Breast epithelium (tissue), 4 donors: Measurements from ENCODE around the gene RPL4. TPM values are rescaled to one million over a fixed set of nuclear protein-coding genes. Genes with fewer than 3 reads are reported as not detected.

ENCODE experiments used
- DNase-seq, 2 donors: peaks; one replicate each; pipeline ENCODE4 v3.0.0-alpha.2; 2019; ENCODE audit warnings: low spot score in 2 of 2
- H3K27ac ChIP-seq, 2 donors: fragments of 200-600 bp; sonication (generic) in 1 of 2; one replicate each; pipeline ENCODE4 v1.5.1; 2016 to 2019; ENCODE audit warnings: mild to moderate bottlenecking in 1 of 2
- H3K27me3 ChIP-seq, 2 donors: fragments of 200-600 bp; sonication (generic) in 1 of 2; one replicate each; pipeline versions ENCODE4 v1.5.1 to v1.6.0; 2017 to 2019; ENCODE audit warnings: control low read depth in 1 of 2, mild to moderate bottlenecking in 1 of 2
- H3K36me3 ChIP-seq: fragments of 200-600 bp; one replicate; pipeline ENCODE4 v1.5.1; 2019
- H3K4me1 ChIP-seq, 2 donors: fragments of 200-600 bp; sonication (generic); one replicate each; pipeline ENCODE4 v1.5.1; 2016 to 2019; ENCODE audit warnings: control low read depth in 1 of 2
- H3K4me3 ChIP-seq, 3 donors: fragments of 200-600 bp; sonication (generic); 1 replicate in 2 of 3; 2 replicates in 1 of 3; pipeline ENCODE4 v1.5.1; 2016 to 2019; ENCODE audit warnings: mild to moderate bottlenecking in 3 of 3, moderate library complexity in 2 of 3
- H3K9me3 ChIP-seq, 2 donors: fragments of 200-600 bp; sonication (generic) in 1 of 2; one replicate each; pipeline ENCODE4 v1.5.1; 2016 to 2019; ENCODE audit warnings: control low read depth in 1 of 2
- POLR2A ChIP-seq: fragments of 450-650 bp; IDR thresholded peaks from one replicate; pipeline ENCODE4 v1.6.1; 2016; ENCODE audit warnings: antibody characterized with exemption, mild to moderate bottlenecking, moderate library complexity
- POLR2AphosphoS5 ChIP-seq, 3 donors: sonication (generic); formaldehyde crosslinking; IDR thresholded peaks; one replicate each; pipeline ENCODE4 v1.6.1; 2017; ENCODE audit warnings: antibody characterized with exemption in 3 of 3
- intact Hi-C: fragments of 100-400 bp; cut with DNase I; formaldehyde crosslinking; loops from one replicate; pipeline ENCODE4 v1.15.1; 2023; ENCODE audit warnings: low total_unique reads
- total RNA-seq, 3 donors: library from RNA; depleted of rRNA; stranded (reverse); fragments of >200 nt; gene quantifications; one replicate each; pipeline ENCODE4 v1.1.0, GENCODE V29; 2016
- TF ChIP-seq, protein P1 (sequence below), 3 donors: fragments of 450-650 bp; IDR thresholded peaks; one replicate each; pipeline ENCODE4 v1.5.1; 2016 to 2017; ENCODE audit warnings: antibody characterized with exemption in 3 of 3, mild to moderate bottlenecking in 3 of 3, moderate library complexity in 3 of 3

RPL4 gene
- total RNA-seq, 3 donors from 2014 or later: 3,770 to 3,861 (median 3,828) TPM

DNA sequence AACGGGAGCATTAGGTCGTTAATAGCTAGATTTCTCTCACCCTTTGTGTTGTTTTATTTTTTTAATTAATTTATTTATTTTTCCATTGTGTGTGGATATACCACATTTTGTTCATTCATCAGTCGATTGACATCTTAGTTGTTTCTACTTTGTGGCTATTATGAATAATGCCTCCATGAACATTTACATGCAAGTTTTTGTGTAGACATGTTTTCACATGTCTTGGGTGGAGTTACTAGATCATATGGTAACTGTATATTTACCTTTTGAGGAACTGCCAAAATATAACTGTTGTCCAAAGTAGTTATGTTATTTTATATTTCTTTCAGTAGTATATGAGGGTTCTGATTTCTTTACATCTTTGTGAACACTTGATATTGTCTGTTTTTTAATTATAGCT lies 19.3 kb upstream of the RPL4 start:
- TF ChIP-seq POLR2A: no peak
- TF ChIP-seq, protein P1, sequence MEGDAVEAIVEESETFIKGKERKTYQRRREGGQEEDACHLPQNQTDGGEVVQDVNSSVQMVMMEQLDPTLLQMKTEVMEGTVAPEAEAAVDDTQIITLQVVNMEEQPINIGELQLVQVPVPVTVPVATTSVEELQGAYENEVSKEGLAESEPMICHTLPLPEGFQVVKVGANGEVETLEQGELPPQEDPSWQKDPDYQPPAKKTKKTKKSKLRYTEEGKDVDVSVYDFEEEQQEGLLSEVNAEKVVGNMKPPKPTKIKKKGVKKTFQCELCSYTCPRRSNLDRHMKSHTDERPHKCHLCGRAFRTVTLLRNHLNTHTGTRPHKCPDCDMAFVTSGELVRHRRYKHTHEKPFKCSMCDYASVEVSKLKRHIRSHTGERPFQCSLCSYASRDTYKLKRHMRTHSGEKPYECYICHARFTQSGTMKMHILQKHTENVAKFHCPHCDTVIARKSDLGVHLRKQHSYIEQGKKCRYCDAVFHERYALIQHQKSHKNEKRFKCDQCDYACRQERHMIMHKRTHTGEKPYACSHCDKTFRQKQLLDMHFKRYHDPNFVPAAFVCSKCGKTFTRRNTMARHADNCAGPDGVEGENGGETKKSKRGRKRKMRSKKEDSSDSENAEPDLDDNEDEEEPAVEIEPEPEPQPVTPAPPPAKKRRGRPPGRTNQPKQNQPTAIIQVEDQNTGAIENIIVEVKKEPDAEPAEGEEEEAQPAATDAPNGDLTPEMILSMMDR (IDR thresholded peaks at IDR 0.05): no peak
- TF ChIP-seq POLR2AphosphoS5 (IDR thresholded peaks at IDR 0.05): no peak
- no peaks in the 10 kb centered on the region for H3K36me3 ChIP-seq
- intact Hi-C loops: no loop called here
- no peaks in the 10 kb centered on the region for H3K4me1 ChIP-seq
- no peak overlapping the region for H3K4me3 ChIP-seq
- DNase-seq: no peak
- no peaks in the 10 kb centered on the region for H3K27me3 ChIP-seq
- H3K9me3 ChIP-seq: no peaks in the 10 kb centered on the region
- no peak overlapping the region for H3K27ac ChIP-seq

DNA sequence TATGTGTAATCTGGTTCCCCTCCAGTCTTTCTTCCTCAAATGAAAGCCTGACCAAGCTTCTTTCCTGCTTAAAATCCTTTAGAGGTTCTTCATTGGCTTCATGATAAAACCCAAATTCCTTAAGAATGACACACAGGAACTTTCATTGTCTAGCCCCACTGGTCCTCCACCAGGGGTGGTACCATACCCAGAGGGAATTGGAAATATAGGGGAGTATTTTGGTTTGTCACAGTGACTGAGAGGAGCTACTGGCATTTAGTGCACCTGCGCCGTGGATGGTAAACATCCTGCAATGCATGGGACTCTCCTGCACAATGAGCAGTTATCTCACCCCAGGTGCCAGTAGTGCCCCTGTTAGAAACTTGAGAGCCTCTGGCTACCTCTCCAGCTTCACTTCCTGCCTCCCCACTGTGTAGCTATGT lies 11.3 kb upstream of the RPL4 start:
- Histone ChIP-seq H3K27me3 (no peaks in the 10 kb centered on the region), H3K9me3 (no peaks in the 10 kb centered on the region), H3K4me1 (no peaks in the 10 kb centered on the region), H3K4me3 (no peak overlapping the region), H3K36me3 (no peaks in the 10 kb centered on the region), H3K27ac (no peak overlapping the region)
- intact Hi-C loops: no loop called here
- no peak for TF ChIP-seq POLR2AphosphoS5 (IDR thresholded peaks at IDR 0.05)
- DNase-seq: no peak

DNA sequence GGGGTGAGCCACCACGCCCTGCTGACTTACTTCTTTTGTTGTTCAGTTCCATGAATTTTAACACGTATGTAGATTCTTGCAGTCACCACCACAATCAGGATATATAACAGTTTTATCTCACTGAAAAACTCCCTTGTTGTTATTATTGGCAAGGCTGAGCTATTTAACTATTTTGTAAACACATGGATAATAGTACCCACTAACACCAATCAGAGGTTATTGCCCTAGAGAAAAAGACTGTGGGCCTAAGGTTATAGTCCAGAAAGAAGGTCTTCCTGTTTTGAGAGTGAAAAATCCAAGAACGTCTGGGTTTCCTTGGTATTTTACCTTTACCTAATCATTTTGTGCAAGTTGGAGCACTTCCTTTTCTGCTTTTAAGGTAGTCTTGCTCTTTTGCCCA lies 9.9 kb upstream of the RPL4 start:
- no peaks in the 10 kb centered on the region for H3K36me3 ChIP-seq
- no peak overlapping the region for H3K4me3 ChIP-seq
- DNase-seq: no peak
- intact Hi-C loops: no loop called here
- H3K27me3 ChIP-seq: no peaks in the 10 kb centered on the region
- TF ChIP-seq, protein P1 (IDR thresholded peaks at IDR 0.05): no peak
- TF ChIP-seq POLR2A (no peak), POLR2AphosphoS5 (IDR thresholded peaks at IDR 0.05) (no peak)
- no peaks in the 10 kb centered on the region for H3K9me3 ChIP-seq
- no peaks in the 10 kb centered on the region for H3K4me1 ChIP-seq
- H3K27ac ChIP-seq: no peak overlapping the region

DNA sequence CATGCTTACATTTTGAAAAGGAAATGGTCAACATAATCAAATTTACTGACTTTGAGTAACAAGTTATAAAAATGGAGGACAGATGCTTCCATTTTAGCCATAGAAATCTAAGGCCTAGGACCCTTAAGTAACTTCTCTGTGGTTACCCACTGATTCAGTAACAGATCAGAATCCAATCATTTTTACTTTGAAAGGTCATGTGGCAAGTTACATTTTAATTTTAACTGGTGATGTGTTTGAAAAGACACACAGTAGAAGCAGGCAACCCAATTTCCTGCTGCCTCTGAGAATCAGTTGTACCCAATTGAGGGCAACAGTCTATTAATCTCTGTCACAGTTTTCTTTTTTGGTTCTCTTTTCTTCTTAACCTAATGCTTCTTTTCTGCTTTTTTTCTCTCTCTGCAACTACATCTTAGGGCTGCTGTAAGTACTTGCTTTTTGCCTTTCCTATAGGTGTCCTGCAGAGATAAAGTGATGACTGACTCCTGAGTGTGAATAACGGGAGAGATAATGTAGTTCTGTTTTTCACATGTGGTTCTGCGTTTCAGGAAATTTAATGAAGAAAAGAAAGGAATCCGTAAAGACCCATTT lies 3.7 kb upstream of the RPL4 start:
- Histone ChIP-seq H3K27ac (no peak overlapping the region), H3K36me3 (no peaks in the 10 kb centered on the region), H3K4me3 (no peak overlapping the region), H3K27me3 (no peaks in the 10 kb centered on the region), H3K4me1 (peaks cover 1 to 5% of the 10 kb centered on the region in 2 donors), H3K9me3 (no peaks in the 10 kb centered on the region)
- TF ChIP-seq POLR2AphosphoS5 (IDR thresholded peaks at IDR 0.05): no peak
- no peak for TF ChIP-seq POLR2A
- TF ChIP-seq, protein P1 (IDR thresholded peaks at IDR 0.05): no peak
- intact Hi-C loops: no loop called here
- DNase-seq: no peak

DNA sequence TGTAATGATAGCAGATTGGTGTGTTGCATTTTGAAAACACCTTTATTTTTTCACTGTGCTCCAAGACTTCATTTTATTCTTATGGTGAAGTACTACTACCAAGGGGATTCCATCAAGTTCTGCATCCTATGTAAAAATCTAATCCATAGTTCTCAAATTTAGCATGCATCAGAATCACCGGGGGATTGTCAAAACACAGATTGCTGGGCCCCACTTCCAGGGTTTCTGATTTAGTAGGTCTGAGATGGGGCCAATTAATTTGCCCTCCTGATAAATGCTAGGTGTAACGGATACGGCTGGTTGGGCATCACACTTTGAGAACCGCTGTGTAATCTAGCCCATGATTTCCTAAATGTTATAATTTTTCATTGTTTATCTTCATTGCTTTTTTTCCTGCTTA lies 1.2 kb upstream of the RPL4 start:
- DNase-seq: no peak
- TF ChIP-seq POLR2A: no peak
- no peak for TF ChIP-seq POLR2AphosphoS5 (IDR thresholded peaks at IDR 0.05)
- TF ChIP-seq, protein P1 (IDR thresholded peaks at IDR 0.05): no peak
- H3K27me3 ChIP-seq: no peaks in the 10 kb centered on the region
- H3K27ac ChIP-seq: peak overlapping the region; percentile 96
- no peaks in the 10 kb centered on the region for H3K9me3 ChIP-seq
- peaks cover 5% of the 10 kb centered on the region for H3K36me3 ChIP-seq
- peak overlapping the region; percentile 85 to 99 (median 92) for H3K4me3 ChIP-seq
- peaks cover 9% of the 10 kb centered on the region in 2 donors for H3K4me1 ChIP-seq
- intact Hi-C loops: no loop called here
